ENCODE measurements around the gene GBGT1. TPM values are rescaled to one million over a fixed set of nuclear protein-coding genes. Genes with fewer than 3 reads are reported as not detected.

GBGT1 gene
- total RNA-seq, 1 experiment from 2014 or later, result not detected

DNA sequence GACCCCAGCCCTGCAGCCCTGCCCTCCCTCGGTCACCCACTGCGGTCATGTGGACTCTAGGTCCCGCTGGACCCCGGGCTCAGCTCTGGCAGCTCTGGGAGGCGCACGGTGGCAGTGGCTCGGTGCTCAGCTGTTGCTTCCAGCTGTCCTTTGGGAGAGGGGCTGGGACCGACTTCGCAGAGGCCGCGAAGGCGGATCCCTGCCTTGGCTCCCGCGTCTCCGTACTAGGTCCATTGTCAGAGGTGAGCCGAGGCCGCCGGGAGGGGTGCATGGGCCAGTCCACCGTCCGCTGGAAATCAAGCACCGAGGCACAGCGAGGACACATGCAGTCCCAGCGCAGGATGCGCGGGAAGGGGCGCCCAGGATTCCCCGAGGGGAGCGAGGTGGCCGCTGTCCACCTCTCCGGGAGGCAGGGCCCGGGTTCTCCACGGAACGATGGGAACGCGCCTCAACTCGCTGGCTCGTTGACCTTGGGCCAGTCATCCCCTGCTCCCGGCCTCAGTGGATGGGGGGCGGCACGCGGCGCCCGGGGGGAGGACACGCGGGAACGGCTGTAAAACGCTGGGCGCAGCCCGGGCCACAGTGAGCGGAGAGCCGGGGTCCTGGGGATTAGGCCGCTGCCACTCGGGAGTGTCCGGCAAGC is 732 bp downstream of the GBGT1 start:
- DNase-seq (ENCODE audit: low spot score), result no peak

DNA sequence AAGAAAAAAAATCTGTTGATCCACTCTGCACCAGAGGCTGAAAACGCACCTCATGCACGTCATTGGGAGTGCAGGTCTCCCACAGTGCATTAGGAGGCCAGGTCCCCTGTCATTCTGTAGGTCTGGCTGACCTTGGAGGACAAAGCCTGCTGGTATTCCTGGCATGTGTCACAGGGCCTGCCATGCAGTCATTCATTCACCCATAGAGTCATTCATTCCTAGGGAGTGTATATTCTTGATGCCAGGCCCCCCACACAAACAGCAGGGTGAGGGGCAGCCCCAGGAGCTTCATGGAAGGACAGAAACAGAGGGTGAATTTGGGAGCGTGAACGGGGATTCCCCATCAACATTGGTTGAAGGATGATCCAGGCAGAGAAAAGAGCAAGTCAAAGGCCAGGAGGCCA is 2.2 kb downstream of the GBGT1 start:
- no peak for DNase-seq (ENCODE audit: low spot score)

DNA sequence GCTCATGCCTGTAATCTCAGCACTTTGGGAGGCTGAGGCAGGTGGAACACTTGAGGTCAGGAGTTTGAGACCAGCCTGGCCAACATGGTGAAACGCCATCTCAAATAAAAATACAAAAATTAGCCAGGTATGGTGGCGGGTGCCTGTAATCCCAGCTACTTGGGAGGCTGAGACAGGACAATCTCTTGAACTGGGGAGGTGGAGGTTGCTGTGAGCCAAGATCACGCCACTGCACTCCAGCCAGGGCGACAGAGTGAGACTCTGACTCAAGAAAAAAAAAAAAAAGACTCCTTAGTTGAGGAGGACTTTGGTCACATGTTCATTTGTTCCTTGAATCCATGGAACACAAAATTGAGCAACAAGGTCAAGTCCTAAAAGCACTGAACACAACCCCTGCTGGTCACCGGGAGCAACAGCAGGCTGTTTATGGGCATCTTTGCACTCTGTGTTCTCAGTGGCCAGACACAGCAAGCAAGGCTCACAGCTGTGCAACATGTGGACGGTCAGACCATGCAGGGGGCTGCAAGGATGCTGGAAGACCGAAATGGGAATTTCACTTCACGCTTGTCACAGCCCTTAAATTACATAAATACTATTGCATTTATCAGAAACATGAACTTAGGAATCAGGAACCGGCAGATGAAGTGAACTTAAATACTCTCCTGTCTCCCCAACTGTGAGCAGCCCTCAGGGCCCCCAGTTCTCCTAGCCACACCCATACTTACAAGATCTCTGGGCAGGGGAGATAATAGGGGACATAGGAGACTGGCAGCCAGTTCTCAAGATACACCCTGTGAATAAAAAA is 2.8 kb downstream of the GBGT1 start:
- DNase-seq (ENCODE audit: low spot score), result peak; percentile 85

DNA sequence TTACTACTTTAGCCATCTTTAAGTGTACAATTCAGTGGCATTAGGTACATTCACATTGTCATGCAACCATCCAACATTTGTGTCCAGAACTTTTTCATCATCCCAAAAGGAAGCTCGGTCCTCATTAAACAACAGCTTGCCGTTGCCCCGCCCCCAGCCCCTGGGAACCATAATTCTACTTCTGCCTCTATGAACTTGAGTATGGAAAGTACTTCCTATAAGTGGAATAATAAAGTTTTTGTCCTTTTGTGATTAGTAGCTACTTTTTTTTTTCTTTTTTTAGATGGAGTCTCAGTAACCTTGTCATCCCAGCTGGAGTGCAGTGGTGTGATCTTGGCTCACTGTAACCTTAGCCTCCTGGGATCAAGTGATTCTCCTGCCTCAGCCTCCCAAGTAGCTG is 5.0 kb downstream of the GBGT1 start:
- DNase-seq (ENCODE audit: low spot score), result no peak

DNA sequence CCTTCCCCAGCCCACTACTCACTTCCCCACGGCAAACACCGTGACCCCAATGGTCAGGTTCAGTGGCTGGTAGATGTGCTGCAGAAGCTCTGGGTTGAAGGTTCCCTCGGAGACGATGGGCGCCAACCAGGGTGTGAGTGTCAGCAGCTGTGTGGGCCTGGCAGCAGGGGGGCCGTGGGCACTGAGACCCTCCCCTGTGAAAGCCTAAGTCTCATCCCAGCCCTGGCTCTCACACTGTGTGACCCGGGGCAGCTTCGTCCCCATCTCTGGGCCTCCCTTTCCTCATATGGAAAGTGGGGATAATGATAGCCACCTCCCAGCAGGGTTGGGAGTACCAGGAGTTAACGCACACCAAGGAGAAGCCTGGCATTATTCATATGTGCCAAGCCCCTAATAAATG is 8.6 kb downstream of the GBGT1 start:
- no peak for DNase-seq (ENCODE audit: low spot score)

DNA sequence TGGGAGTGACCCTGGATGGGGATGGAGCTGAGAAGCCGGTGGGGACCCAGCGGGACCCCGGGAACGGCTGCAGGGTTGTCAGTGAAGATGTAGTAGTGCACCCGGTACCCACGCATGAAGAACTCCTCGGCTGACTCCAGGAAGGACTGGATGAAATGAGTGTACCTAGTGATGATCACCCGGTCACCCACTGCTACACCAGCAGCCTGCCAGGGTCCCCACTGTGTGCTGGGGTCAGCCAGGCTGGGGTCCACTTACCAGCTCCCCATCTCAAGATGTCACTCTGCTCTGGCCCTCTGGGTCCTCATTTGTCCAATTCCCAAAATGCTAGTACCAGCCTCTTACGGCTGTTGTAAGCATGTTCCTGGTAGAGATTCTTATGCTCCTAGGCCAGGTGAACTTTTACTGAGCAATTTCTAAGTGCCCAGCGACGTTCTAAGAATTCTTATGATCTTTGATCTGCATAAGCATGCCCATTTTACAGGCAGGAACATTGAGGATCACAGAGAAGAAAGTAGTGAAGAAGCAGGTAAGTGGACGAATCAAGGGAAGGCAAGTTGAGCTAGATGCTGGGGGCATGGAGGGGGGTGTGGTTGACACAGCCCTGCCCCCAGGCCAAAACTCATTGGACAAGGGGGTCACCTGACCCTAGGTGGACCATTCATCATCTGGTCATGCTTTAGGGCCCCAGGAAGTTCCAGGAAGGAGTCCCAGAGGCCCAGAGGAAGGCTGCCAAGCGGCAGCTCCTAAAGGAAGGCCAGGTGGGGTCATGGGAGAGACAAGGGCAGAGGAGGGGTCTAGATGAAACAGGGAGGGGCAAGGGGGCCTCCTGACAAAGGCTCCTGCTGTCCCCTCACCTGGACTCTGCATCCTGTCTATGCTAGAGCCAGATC is 9.4 kb downstream of the GBGT1 start:
- no peak for DNase-seq (ENCODE audit: low spot score)

DNA sequence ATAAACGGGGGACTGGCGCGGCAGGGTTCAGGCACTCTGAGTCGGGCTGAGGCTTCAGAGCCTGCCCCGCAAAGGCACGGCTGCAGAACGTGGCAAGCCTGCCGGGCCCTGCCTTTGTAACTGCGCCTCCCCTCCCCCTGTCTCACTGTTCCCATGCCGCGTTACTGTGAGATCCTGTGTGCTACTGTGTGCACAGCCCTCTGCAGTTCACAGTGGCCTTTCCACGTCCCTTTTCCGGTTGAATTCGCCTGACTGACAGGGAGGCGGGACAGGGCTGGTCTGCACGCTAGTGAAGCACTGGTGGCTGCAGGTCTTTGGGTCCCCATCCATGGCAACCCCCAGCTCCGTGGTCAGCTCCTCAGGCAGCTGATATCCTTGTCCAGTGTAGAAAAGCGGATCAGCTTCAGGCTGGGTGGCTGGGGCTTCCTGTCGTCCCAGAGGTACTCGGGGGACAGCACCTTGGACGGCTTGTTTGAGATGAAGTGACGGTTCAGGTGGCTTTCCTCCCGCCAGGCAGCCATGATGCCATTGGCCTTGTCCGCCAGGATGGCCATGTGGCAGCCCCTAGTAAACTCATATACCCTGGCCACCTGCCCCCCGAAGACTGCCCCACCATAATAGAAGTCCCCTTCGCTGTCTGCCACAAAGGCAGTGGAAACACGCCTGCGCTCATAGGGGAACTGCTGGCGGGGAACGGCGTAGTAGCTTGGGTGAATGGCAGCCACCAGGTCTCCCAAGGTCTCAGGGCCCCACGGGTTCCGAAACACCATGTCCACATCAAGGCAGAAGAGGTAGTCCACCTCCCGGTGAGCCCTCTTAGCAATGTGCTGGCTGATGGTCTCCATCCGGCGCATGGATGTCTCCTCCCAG is 10.3 kb downstream of the GBGT1 start:
- DNase-seq (ENCODE audit: low spot score), result no peak

DNA sequence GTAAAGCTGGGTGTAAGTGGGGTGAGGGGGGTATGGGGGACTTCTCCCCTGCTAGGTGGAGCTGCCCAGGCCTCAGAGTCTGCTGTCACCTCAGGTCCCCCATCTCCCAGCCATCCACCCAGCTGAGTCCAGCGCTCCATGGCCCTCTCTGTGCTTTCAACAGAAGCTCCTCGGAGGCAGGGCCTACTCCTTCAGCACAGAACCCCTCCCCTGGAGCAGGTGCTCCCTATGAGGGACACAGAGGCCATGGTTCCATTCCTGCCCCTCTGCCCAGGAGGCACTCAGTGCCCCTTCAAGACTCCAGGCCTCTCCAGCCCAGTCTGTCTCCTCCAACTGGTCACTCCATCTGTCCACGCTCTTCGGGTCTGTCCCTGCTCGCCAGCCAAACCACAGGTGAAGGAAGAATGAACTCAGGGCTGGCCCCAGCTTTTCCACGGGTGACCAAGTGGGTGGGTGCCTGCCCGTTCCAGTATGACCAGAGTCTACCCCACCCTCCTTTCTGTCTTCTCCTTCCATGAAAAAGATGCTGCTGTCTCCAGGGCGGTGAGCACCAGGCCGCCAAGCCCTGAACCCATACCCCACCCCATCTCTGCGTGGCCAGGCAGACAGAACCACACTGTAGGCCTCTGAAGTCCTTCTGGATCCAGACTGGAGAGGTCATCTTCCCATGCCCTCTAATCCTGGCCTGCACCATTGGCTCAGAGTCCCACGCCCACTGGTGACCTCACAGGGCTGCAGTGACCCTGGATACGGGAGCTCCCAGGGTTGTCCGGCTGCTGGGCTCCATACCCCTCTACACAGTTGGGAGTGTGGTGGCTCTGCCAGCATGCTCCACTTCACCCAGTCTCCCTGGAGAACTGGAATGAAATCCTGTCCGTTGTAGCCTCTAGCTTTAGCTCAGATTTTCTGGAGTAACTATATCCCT is 11.9 kb downstream of the GBGT1 start:
- DNase-seq (ENCODE audit: low spot score), result no peak

DNA sequence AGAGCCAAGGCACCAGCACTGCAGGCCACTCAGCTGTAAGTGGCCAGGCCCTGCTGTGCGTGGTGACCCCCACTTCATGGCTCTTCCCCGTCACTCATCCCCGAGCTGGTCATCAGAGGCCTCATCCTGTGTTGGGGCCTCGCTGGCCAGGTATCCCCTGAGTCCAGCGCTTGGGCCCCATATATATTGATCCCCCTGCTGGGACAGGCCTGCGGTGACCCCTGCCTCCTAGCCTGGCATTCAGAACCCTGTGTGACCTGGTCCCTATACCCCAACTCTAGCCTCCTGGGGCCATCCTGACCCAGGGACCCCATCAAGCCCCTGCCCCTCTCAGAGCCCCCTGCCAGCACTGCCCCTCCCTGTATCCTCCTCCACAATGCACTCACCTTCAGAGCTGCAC is 12.7 kb downstream of the GBGT1 start:
- no peak for DNase-seq (ENCODE audit: low spot score)

DNA sequence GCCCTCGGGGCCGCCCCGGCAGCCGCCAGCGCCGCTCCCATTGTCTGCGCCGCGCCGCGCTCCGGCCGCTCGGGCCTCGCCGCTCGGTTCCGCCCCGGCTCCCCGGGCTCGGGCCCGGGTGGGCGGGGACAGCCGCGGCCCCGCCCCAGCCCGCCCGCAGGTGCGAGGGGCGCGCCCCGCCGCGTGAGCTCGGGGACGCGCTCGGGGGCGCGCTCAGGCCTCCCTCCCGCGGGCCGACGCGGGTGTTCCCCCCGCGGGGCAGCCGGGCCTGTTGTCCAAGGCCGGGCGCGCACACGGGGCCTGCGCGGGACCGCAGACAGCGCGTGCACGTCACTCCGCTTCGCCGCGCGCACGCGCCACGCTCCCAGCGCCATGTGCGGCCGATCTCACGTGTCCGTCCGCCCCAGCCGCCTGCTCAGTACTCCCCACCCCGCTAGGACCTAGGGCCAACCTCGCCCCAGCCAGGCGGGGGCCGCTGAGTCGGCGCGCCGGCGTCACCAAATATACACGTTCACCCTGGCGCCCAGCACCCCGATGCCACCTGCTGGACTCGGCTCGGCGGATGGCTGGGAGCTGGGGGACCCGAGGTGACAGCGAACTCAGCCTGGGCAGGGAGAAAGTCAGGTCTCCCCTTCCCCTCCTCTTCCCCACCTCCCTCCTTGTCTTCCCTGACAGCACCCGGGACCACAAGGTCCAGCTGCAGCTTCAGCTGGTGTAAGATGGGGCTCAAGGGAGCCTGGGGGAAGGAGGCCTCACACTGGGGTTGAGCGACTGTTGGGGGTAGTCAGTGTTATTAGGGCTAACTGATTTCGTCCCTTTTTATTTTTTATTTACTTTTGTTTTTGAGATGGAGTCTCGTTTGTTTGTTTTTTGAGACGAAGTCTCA is 14.3 kb downstream of the GBGT1 start:
- peak; percentile 88 for DNase-seq (ENCODE audit: low spot score)

DNA sequence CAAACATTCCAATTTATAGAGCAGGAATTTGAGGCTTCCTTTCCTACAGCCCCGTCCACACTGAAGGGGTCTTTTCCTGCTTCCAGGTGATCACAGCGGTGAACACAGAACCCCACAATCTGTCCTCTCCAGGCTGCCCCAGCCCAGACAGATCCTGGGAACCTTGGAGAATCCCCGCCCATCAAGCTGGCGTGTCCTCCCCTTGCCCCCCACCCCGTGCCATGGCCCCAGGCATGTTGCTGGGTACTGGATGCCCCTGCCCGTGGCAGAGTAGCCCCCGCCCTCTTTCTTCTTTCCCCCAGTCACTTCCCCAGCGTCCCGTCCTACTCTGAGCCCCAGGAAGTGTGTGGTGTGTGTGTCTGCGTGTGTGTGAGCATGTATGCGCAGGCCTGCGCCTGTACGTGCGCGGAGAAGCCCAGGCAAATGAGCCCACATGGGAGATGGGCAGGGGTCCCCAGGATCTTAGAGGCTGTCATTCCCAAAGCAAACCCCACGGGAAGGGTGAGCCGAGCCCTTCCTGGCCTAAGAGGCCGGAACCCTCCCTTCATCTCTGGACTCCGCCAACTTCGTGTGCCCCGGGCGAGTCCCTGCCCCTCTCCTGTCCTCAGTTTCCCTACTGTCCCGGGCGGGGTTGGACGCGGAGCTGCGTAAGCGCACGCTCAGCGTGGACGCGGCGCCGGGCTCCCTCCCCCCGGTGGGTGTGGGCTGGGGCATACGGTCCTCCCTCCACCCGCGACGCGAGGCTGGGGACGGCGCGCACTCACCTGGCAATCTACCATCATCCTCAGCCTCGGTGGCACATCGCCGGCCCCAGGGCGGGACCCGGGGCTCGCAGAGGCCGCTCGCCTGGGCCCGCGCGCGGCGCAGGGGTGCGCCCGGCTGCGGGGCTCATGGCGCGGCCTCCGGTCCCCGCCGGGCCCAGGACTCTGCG is 15.2 kb downstream of the GBGT1 start:
- DNase-seq (ENCODE audit: low spot score), result no peak

DNA sequence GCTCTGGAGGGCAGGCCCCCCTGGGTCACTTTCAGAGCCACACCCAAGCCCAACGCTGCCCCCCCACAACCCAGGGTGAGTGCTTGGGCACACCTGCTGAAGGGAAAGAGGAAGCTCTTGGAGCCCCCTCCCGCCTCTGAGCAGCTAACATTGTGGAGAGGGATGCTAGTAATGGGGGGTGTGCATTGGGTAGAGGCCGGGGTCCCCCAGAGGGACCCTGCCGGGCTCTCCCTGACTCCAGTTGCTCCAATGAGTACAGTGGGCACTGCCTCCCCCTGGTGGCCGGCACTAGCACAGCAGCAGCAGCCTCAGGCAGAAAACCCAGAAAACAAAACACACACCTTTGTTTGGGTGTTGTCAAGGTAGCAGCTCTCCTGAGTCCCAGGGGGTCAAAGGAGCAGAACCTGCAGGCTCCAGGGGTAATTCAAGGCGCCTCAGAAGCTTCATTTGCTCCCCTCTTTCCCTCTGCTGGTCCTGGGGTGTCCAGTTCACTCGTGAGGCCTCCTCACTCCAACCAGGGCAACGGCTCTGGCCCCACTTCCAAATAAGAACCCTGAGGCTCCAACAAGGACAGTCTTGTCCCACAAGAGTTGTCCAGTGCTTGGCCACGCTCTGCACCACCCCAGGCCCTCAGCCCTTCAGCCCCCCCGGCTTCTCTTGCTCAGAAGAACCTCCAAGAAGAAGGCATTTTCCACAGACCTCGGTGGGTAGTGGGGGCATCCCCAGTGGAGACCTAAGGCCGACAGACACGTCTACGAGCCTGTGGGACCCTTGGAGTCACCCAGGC is 16.1 kb downstream of the GBGT1 start:
- DNase-seq (ENCODE audit: low spot score), result peak; percentile 40

DNA sequence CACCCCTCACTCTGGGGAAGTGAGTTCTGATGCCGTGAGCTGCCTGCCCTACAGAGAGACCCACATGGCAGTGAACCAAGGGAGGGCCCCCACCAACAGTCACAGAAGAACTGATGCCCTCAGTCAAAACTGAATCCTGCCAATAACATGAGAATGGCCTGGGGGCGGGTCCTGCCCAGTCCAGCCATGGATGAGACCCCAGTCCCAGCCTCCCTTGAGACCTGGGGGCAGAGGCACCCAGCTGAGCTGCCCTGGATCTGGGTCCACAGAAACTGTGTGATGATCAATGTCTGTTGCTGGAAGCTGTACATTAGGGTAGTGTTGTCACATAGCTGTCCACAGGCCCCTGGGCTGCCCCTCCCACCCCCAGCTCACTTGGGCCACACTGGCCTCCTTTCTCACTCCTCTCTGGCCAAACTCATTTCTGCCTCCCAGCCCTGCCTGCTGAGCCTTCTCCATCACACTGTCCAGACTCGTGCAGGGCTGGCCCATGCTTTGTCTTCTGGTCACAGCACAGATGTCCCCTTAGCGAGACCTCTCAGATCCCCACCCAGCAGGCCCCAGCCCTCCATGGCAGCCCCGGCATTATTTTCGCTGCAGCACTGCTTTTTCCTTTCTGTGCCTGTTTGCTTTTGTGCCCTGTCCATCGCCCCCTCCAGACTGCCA is 16.8 kb downstream of the GBGT1 start:
- no peak for DNase-seq (ENCODE audit: low spot score)

DNA sequence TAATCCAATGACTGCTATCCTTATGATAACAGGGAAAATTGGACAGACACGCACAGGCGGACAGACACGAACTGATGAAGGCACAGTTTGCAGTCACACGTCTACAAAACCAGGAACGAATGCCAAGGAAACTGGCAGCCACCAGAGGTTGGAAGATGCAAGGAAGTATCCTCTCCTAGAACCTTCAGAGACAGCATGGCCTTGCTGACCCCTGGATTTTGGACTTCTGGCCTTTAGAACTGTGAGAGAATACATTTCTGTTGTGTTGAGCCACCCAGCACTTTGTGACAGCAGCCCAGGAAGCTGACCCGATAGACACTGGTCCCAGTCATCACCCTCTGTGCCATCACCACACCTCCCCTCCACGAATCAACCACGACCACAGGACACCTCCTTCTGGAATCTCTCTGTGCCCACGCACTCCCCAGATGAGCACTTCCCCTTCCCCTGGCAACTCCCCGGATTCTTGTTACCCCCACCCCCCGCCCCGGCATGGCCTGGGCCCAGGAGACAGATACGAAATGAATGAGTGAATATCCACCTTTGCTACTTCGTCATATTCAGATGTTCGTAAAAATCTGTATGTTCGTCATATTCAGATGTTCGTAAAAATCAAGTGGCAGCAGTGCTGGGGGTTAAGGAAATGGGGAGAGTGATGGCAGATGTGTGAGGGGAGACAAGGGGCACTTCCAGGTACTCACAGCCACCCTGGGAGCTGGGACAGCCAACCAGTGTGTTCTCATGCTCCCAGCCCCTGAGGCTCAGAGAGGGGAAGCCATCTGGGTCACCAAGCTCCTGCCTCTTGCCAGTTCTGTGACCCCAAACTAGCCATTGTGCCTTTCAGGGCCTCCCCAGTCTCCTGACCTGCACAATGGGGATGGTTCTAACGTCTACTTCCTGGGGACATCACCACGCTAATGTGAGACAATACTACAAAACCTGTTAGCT is 18.5 kb downstream of the GBGT1 start:
- DNase-seq (ENCODE audit: low spot score), result no peak

DNA sequence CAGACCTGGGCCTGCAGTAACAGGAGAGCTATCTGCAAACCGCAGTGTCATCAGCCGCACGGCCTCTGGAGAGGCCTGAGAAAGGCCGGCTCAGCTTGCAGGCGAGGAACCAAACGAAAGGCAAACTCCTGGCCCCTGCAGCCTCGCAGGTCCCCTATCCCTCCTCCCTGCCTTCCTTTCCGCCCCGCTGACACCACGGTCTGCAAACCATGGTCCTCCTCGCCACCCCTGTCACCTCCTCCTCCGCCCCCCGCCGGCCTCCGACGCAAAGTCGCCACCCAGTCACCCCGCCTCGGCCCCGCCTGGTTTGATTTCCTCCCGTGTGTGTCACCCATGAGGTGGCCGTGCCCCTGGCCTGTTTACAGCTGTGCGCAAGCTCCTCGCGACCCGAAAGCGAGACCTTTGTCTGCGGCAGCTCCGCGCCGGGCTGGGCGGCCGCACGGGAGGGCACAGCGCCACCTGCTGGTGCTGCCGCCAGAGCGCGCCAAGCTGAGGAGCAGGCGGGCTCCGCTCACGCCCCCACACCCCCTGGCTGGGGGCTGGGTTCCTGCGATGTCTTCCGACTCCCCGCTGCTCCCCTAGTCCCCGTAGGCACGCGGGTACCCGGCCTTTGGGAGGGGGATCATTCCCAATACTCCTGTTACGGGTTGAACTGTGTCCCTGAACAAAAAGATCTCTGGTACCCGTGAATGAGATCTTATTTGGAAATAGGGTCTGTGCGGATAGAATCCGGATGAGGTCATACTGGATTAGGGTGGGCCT is 19.4 kb downstream of the GBGT1 start:
- DNase-seq (ENCODE audit: low spot score), result peak; percentile 77

Measured in H4 (cell line).